PC-3 (cell line): ENCODE data around the gene KRTAP5-4. TPM values are rescaled to one million over a fixed set of nuclear protein-coding genes. Genes with fewer than 3 reads are reported as not detected.
"Not testable (repeated sequence)": the region's sequence is repeated elsewhere in the genome, so short reads cannot be mapped to it uniquely, and the experiment has no call there.

Source experiments
- ATAC-seq: fragments of 200-7000 bp; cut with Tn5 transposase; 2 replicates; pipeline ENCODE4 v1.9.1; 2020; ENCODE audit warnings: mild to moderate bottlenecking, moderate library complexity
- BruUV-seq: library from RNA; stranded (reverse); fragments of 400-500 nt; replicated peaks from 2 replicates; lab custom pipeline; 2021; lab: Mats Ljungman, UMichigan
- CTCF ChIA-PET: fragments of 300-600 bp; sonication (Branson Sonifier 250); formaldehyde crosslinking; loops from one replicate; lab custom pipeline; 2022; ENCODE audit warnings: antibody characterized with exemption; lab: Charles Lee
- POLR2A ChIA-PET: fragments of 300-600 bp; sonication (Branson Sonifier 250); formaldehyde crosslinking; loops from one replicate; lab custom pipeline; 2022; ENCODE audit warnings: antibody characterized with exemption; ENCODE audit not compliant: unreplicated experiment; lab: Charles Lee
- DNase-seq: peaks from one replicate; pipeline ENCODE4 v3.0.0-alpha.2; 2015
- H2AFZ ChIP-seq: fragments of 300-600 bp; sonication (generic); 2 replicates; pipeline ENCODE4 v1.6.0; 2016; ENCODE audit warnings: antibody characterized with exemption, low read length
- H3F3A ChIP-seq: fragments of 300-600 bp; sonication (generic); one replicate; pipeline ENCODE4 v1.6.0; 2017; ENCODE audit warnings: antibody characterized with exemption, low read length, control low read depth, mild to moderate bottlenecking; ENCODE audit not compliant: unreplicated experiment
- H3K27ac ChIP-seq: fragments of 300-600 bp; sonication (generic); 2 replicates; pipeline ENCODE4 v1.5.1; 2016; ENCODE audit warnings: mild to moderate bottlenecking, low read length
- H3K27me3 ChIP-seq: fragments of 300-600 bp; sonication (generic); 2 replicates; pipeline ENCODE4 v1.6.1; 2016; ENCODE audit warnings: low read length, mixed read lengths
- H3K36me3 ChIP-seq: fragments of 300-600 bp; sonication (generic); 2 replicates; pipeline ENCODE4 v1.6.1; 2016; ENCODE audit warnings: low read depth, mixed run types, low read length, mixed read lengths
- H3K4me1 ChIP-seq: fragments of 300-600 bp; sonication (generic); 2 replicates; pipeline ENCODE4 v1.5.1; 2016; ENCODE audit warnings: low read length; ENCODE audit not compliant: insufficient read depth
- H3K4me2 ChIP-seq: fragments of 300-600 bp; sonication (generic); 2 replicates; pipeline ENCODE4 v1.6.0; 2016; ENCODE audit warnings: low read length
- H3K4me3 ChIP-seq: fragments of 300-600 bp; sonication (generic); 2 replicates; pipeline ENCODE4 v1.5.1; 2016; ENCODE audit warnings: mild to moderate bottlenecking, low read length, mixed read lengths
- H3K79me2 ChIP-seq: fragments of 300-600 bp; sonication (generic); 2 replicates; pipeline ENCODE4 v1.6.1; 2017; ENCODE audit warnings: low read length, mixed read lengths
- H3K9ac ChIP-seq: fragments of 300-600 bp; sonication (generic); 2 replicates; pipeline ENCODE4 v1.6.0; 2016; ENCODE audit warnings: mild to moderate bottlenecking, low read length
- H3K9me2 ChIP-seq: fragments of 300-600 bp; sonication (generic); replicated peaks from 2 replicates; pipeline ENCODE4 v1.6.1; 2016; ENCODE audit warnings: mixed run types, low read length, mixed read lengths
- H3K9me3 ChIP-seq: fragments of 300-600 bp; sonication (generic); 2 replicates; pipeline ENCODE4 v1.6.1; 2016; ENCODE audit warnings: low read length, mixed read lengths
- H4K20me1 ChIP-seq: fragments of 300-600 bp; sonication (generic); 2 replicates; pipeline ENCODE4 v1.6.1; 2016; ENCODE audit warnings: low read length, mixed read lengths
- EZH2 ChIP-seq: fragments of 300-600 bp; sonication (generic); IDR thresholded peaks from one replicate; pipeline ENCODE4 v1.6.1; 2017; ENCODE audit warnings: antibody characterized with exemption, mild to moderate bottlenecking, low read length; ENCODE audit not compliant: unreplicated experiment
- EZH2phosphoT487 ChIP-seq: fragments of 300-600 bp; sonication (generic); IDR thresholded peaks from 2 replicates; pipeline ENCODE4 v1.6.1; 2018; ENCODE audit warnings: mild to moderate bottlenecking, antibody characterized with exemption, low read length, borderline replicate concordance
- intact Hi-C: fragments of 100-400 bp; cut with micrococcal nuclease; formaldehyde crosslinking; loops from 2 replicates; pipeline ENCODE4 v1.9.0; 2023
- total RNA-seq: library from RNA; depleted of rRNA; stranded (reverse); fragments of >200 nt; gene quantifications from 2 replicates; pipeline ENCODE4 v1.2.3, GENCODE V29; 2014
- TF ChIP-seq, protein P1 (sequence below): fragments of 300-600 bp; sonication (generic); conservative IDR thresholded peaks from 2 replicates; pipeline ENCODE4 v1.5.1; 2017; ENCODE audit warnings: antibody characterized with exemption, low read depth, mild to moderate bottlenecking, low read length

The KRTAP5-4 gene
- total RNA-seq, 1 experiment from 2014 or later, result not detected

DNA sequence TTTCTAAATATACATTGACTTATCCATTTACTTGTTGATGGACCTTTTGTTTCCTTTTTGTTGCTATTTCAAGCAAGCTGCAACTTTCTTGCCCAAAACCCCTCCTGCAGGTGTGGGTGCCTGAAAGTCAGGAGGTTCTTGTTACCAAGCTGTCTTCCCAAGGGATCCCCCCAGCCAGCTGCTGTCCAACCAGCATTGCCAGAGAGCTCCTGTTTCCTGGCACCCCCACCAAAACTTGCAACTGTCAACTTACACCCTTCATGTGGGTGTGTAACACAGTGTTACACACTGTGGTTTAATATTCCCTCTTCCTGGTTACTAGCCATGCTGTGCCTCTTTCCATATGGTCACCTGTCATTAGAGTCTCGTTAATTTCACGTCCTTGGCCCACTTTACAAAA, 35.2 kb downstream of the KRTAP5-4 start:
- no TSS peak for BruUV-seq
- Histone ChIP-seq H3K4me3 (no peak overlapping the region), H3K9ac (no peak overlapping the region), H3K27ac (no peak overlapping the region), H3K4me2 (no peak overlapping the region), H3K4me1 (peaks cover 5% of the 10 kb centered on the region), H3K9me2 (no peaks in the 10 kb centered on the region), H4K20me1 (no peaks in the 10 kb centered on the region), H3K79me2 (no peaks in the 10 kb centered on the region), H3K9me3 (no peaks in the 10 kb centered on the region), H3F3A (no peaks in the 10 kb centered on the region), H3K36me3 (no peaks in the 10 kb centered on the region), H2AFZ (no peak overlapping the region), H3K27me3 (no peaks in the 10 kb centered on the region)
- ATAC-seq (no peak), DNase-seq (no peak)
- TF ChIP-seq EZH2 (no peak), EZH2phosphoT487 (no peak)
- TF ChIP-seq, protein P1, sequence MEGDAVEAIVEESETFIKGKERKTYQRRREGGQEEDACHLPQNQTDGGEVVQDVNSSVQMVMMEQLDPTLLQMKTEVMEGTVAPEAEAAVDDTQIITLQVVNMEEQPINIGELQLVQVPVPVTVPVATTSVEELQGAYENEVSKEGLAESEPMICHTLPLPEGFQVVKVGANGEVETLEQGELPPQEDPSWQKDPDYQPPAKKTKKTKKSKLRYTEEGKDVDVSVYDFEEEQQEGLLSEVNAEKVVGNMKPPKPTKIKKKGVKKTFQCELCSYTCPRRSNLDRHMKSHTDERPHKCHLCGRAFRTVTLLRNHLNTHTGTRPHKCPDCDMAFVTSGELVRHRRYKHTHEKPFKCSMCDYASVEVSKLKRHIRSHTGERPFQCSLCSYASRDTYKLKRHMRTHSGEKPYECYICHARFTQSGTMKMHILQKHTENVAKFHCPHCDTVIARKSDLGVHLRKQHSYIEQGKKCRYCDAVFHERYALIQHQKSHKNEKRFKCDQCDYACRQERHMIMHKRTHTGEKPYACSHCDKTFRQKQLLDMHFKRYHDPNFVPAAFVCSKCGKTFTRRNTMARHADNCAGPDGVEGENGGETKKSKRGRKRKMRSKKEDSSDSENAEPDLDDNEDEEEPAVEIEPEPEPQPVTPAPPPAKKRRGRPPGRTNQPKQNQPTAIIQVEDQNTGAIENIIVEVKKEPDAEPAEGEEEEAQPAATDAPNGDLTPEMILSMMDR, result no peak
- intact Hi-C loops, result no loop called here
- POLR2A ChIA-PET, result no interaction called here
- CTCF ChIA-PET, result no interaction called here

DNA sequence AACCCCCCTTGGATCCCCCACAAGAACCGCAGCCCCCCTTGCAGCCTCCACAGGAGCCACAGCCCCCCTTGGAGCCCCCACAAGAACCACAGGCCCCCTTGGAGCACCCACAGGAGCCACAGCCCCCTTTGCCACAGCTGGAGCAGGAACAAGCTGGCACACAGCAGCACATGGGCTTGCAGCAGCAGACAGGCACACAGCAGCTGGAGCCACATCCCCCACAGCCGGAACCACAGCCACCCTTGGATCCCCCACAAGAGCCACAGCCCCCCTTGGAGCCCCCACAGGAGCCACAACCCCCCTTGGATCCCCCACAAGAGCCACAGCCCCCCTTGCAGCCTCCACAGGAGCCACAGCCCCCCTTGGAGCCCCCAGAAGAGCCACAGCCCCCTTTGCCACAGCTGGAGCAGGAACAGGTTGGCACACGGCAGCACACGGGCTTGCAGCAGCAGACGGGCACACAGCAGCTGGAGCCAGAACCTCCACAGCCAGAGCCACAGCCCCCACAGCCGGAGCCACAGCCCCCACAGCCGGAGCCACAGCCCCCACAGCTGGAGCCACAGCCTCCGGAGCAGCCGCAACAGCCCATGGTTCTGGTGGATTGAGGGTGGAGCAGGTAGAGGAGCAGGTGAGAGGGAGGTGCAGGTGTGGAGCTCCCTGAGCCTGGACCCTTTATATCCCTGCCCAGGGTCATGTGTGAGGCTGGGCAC, 37.1 kb downstream of the KRTAP5-4 start, which contains the start of gene KRTAP5-1:
KRTAP5-1 (minus strand) TSS at position 623 of the 710 bp plus-strand sequence; CDS start at position 589, 34 bp downstream.
- H3K36me3 ChIP-seq, ATAC-seq, H3K9me3 ChIP-seq, H3K9me2 ChIP-seq, POLR2A ChIA-PET, H3K79me2 ChIP-seq, CTCF ChIA-PET, BruUV-seq, H3K27ac ChIP-seq, H2AFZ ChIP-seq, H3K27me3 ChIP-seq, H3K4me1 ChIP-seq, H3K4me2 ChIP-seq, DNase-seq, H3F3A ChIP-seq, intact Hi-C loops, H4K20me1 ChIP-seq, H3K4me3 ChIP-seq, H3K9ac ChIP-seq: not testable (repeated sequence)

DNA sequence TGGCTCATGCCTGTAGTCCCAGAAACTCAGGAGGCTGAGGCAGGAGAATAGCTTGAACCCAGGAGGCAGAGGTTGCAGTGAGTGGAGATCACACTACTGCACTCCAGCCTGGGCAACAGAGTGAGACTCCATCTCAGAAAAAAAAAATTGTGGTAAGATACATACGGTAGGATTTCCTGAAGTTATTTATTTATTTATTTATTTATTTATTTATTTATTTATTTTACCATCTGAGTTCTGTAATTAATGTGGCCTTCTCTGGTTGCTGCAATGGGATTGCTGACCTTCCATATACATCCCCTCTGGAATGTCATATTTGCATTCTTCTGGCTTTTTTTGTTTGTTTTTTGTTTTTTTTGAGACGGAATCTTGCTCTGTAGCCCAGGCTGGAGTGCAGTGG, 39.0 kb downstream of the KRTAP5-4 start:
- H3K4me1 ChIP-seq, BruUV-seq, ATAC-seq, H3K9me3 ChIP-seq, H3K27ac ChIP-seq, POLR2A ChIA-PET, H3K79me2 ChIP-seq, H4K20me1 ChIP-seq, H3K27me3 ChIP-seq, H2AFZ ChIP-seq, H3K36me3 ChIP-seq, CTCF ChIA-PET, H3F3A ChIP-seq, intact Hi-C loops, H3K9me2 ChIP-seq, H3K4me3 ChIP-seq, H3K9ac ChIP-seq, DNase-seq, H3K4me2 ChIP-seq: not testable (repeated sequence)

DNA sequence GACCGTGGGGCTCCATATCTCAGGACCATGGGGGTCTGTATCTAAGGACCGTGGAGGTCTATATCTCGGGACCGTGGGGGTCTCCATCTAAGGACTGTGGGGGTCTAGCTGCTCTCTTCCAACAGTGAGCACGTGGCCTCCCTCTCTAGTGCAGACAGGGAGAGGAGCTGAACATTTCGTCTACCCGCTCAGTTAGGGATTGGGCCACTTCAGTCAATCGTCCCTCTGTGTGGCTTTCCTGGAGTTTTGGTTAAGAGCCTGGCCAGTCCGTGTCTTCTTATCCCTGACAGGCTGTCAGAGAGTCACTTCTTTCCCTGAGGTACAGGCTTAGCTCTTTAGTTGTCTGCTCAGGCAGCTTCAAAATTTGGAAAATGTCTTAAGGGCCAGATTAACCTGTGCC, 40.0 kb downstream of the KRTAP5-4 start:
- Histone ChIP-seq H3K4me2 (no peak overlapping the region), H3K27me3 (no peaks in the 10 kb centered on the region), H3K27ac (no peak overlapping the region), H3K79me2 (no peaks in the 10 kb centered on the region), H4K20me1 (no peaks in the 10 kb centered on the region), H3K9ac (no peak overlapping the region), H3K9me3 (no peaks in the 10 kb centered on the region), H2AFZ (no peak overlapping the region), H3K36me3 (no peaks in the 10 kb centered on the region), H3F3A (no peaks in the 10 kb centered on the region), H3K9me2 (no peaks in the 10 kb centered on the region), H3K4me3 (no peak overlapping the region), H3K4me1 (no peaks in the 10 kb centered on the region)
- ATAC-seq (no peak), DNase-seq (no peak)
- BruUV-seq, result no TSS peak
- ChIA-PET CTCF (no interaction called here), POLR2A (no interaction called here)
- intact Hi-C loops, result no loop called here
- TF ChIP-seq EZH2 (no peak), EZH2phosphoT487 (no peak)
- TF ChIP-seq, protein P1, result no peak
